ENCODE measurements around the gene MUC3A.

- TF ChIP-seq SPI1 (IDR thresholded peaks at IDR 0.05; ENCODE audit: borderline replicate concordance, insufficient read depth, low read depth, low read length), result no peak
- no peak for TF ChIP-seq STAT3 (IDR thresholded peaks at IDR 0.05; ENCODE audit: low read depth, low read length)
Observed at GRCh38 chr7:100947792-100948191, 1.5 kb upstream of the MUC3A start.
